GM12878 (cell line): ENCODE data around the gene BCL11A. TPM values are rescaled to one million over a fixed set of nuclear protein-coding genes. Genes with fewer than 3 reads are reported as not detected.

ENCODE experiments used
- ATAC-seq: fragments of 200-7000 bp; cut with Tn5 transposase; 3 replicates; pipeline ENCODE4 v1.9.1; 2020; ENCODE audit warnings: mild to moderate bottlenecking, moderate library complexity
- BruUV-seq: library from RNA; stranded (reverse); fragments of 400-500 nt; replicated peaks from 2 replicates; lab custom pipeline; 2021; lab: Mats Ljungman, UMichigan
- CTCF ChIA-PET: fragments of 300-600 bp; sonication (Branson Sonifier 250); formaldehyde crosslinking; extraction: SDS; loops from one replicate; lab custom pipeline; 2021; ENCODE audit warnings: inconsistent platforms; lab: Yijun Ruan, JAX
- POLR2A ChIA-PET: fragments of 350-600 bp; formaldehyde crosslinking; extraction: SDS; loops from one replicate; lab custom pipeline; 2021; ENCODE audit warnings: inconsistent platforms; lab: Charles Lee
- RAD21 ChIA-PET: fragments of 300-600 bp; sonication (Branson Sonifier 250); formaldehyde crosslinking; loops from one replicate; lab custom pipeline; 2023; ENCODE audit warnings: antibody characterized with exemption; ENCODE audit not compliant: unreplicated experiment; lab: Charles Lee
- SMC1A ChIA-PET: fragments of 300-600 bp; sonication (Branson Sonifier 250); formaldehyde crosslinking; loops from one replicate; lab custom pipeline; 2023; ENCODE audit not compliant: unreplicated experiment, uncharacterized antibody; lab: Charles Lee
- DNase-seq: peaks from one replicate; pipeline ENCODE4 v3.0.0-alpha.2; 2011; ENCODE audit warnings: low read depth, low spot score
- FAIRE-seq: peaks from 3 replicates; lab custom pipeline; 2011; peaks lifted over from hg19 to GRCh38; lab: Jason Lieb, UNC
- H2AFZ ChIP-seq: 2 replicates; pipeline ENCODE4 v1.6.0; 2011; ENCODE audit warnings: low read depth, low read length, control low read depth; ENCODE audit not compliant: control insufficient read depth
- H3K27ac ChIP-seq: 2 replicates; pipeline ENCODE4 v1.5.1; 2011; ENCODE audit warnings: control low read depth; ENCODE audit not compliant: control insufficient read depth, insufficient read depth
- H3K27me3 ChIP-seq, 2 experiments: replicated peaks in 1 of 2; 2 replicates each; pipeline versions ENCODE4 v1.6.0 to v1.6.1; 2011; ENCODE audit warnings: low read length in 1 of 2; ENCODE audit not compliant: control insufficient read depth in 2 of 2, insufficient read depth in 2 of 2
- H3K36me3 ChIP-seq, 2 experiments: 2 replicates each; pipeline ENCODE4 v1.5.1; 2011; ENCODE audit warnings: low read length in 1 of 2; ENCODE audit not compliant: control insufficient read depth in 2 of 2, insufficient read depth in 2 of 2
- H3K4me1 ChIP-seq: 2 replicates; pipeline ENCODE4 v1.6.1; 2011; ENCODE audit warnings: mild to moderate bottlenecking, low read length, moderate library complexity, mixed read lengths; ENCODE audit not compliant: control insufficient read depth, insufficient read depth
- H3K4me2 ChIP-seq: 2 replicates; pipeline ENCODE4 v1.6.0; 2011; ENCODE audit warnings: control low read depth; ENCODE audit not compliant: control insufficient read depth, insufficient read depth
- H3K4me3 ChIP-seq: fragments of 200-600 bp; sonication (generic); 2 replicates; pipeline ENCODE4 v1.5.1; 2016
- H3K79me2 ChIP-seq: 2 replicates; pipeline ENCODE4 v1.6.0; 2011; ENCODE audit warnings: low read length; ENCODE audit not compliant: control insufficient read depth, insufficient read depth
- H3K9ac ChIP-seq: 2 replicates; pipeline ENCODE4 v1.8.0; 2011; ENCODE audit warnings: low read length, control low read depth, mixed read lengths; ENCODE audit not compliant: control insufficient read depth, insufficient read depth
- H3K9me3 ChIP-seq: replicated peaks from 3 replicates; pipeline ENCODE4 v1.5.1; 2011; ENCODE audit warnings: mild to moderate bottlenecking, low read length; ENCODE audit not compliant: control insufficient read depth, insufficient read depth
- H4K20me1 ChIP-seq: 2 replicates; pipeline ENCODE4 v1.6.0; 2011; ENCODE audit not compliant: control insufficient read depth, insufficient read depth
- BCLAF1 ChIP-seq: fragments of 450-650 bp; IDR thresholded peaks from 2 replicates; pipeline ENCODE4 v1.6.1; 2017; ENCODE audit warnings: antibody characterized with exemption, mild to moderate bottlenecking, moderate library complexity
- IKZF2 ChIP-seq, 2 experiments: fragments of 450-650 bp; IDR thresholded peaks; 2 replicates each; pipeline ENCODE4 v1.6.1; 2017; ENCODE audit warnings: mild to moderate bottlenecking in 2 of 2, moderate library complexity in 2 of 2
- RAD21 ChIP-seq: IDR thresholded peaks from 2 replicates; pipeline ENCODE4 v1.6.1; 2011; ENCODE audit warnings: mild to moderate bottlenecking, low read depth, low read length, moderate library complexity; ENCODE audit not compliant: insufficient read depth
- TCF12 ChIP-seq: IDR thresholded peaks from 2 replicates; pipeline ENCODE4 v1.6.1; 2011; ENCODE audit warnings: low read depth, mild to moderate bottlenecking, low read length
- WGBS: methylation state at CpG from one replicate; pipeline ENCODE4 v1.1.6; 2016; ENCODE audit warnings: low lambda C conversion rate; ENCODE audit not compliant: insufficient replicate concordance, insufficient coverage; ENCODE audit errors: missing lambda C conversion rate; 5-methylcytosine and 5-hydroxymethylcytosine counted together
- in situ Hi-C: fragments of 300-500 bp; cut with MboI; formaldehyde crosslinking; loops from 9 replicates; pipeline ENCODE4 v1.14.3; 2018; ENCODE audit warnings: mixed read lengths
- intact Hi-C: fragments of 100-400 bp; cut with micrococcal nuclease; formaldehyde crosslinking; loops from one replicate; pipeline ENCODE4 v1.14.2; 2022; ENCODE audit not compliant: unreplicated experiment
- polyA plus RNA-seq, 11 experiments: library from polyadenylated mRNA; depleted of rRNA in 4 of 11; unstranded in 6 of 11; stranded (reverse) in 5 of 11; fragments of >200 nt; fragmentation: Nextera tagmentation in 4 of 11; fragmentation: Illumina TruSeq in 1 of 11; extraction: Ambion mirVana in 4 of 11; extraction: Trizol in 1 of 11; gene quantifications; 1 replicate in 1 of 11; 2 replicates in 10 of 11; pipeline versions ENCODE4 v1.2.1 to v1.2.3, GENCODE V29; 2011 to 2016; ENCODE audit warnings: inconsistent platforms in 2 of 11, missing spikeins in 2 of 11, low read depth in 1 of 11
- total RNA-seq, 4 experiments: library from RNA; depleted of rRNA in 3 of 4; stranded (reverse); fragments of >200 nt in 3 of 4; fragmentation: Illumina TruSeq in 1 of 4; extraction: Trizol in 1 of 4; gene quantifications; 2 replicates each; pipeline versions ENCODE4 v1.2.1 to v1.2.3, GENCODE V29; 2013 to 2021

BCL11A gene
- total and polyA plus RNA-seq, 10 of the 15 experiments (the other 5 are each of a cell fraction or from before 2014, with no cell fraction given): 7.5 to 26.6 (median 11.1) TPM; not detected in 1

- POLR2A ChIA-PET: no interaction called here
Observed at GRCh38 chr2:60484133-60484645, 69.3 kb downstream of the BCL11A start.

More at GRCh38 chr2:60484133-60484645, 69.3 kb downstream of the BCL11A start:
- no TSS peak for BruUV-seq
- ChIA-PET CTCF (interaction anchor here (0.7 to 1.1 kb wide), 2 partner anchors 11 to 66 kb away, joined by 4 read pairs; no protein-coding TSS in a partner anchor), RAD21 (no interaction called here), SMC1A (interaction anchor here (1.3 kb wide), 1 partner anchor 68 kb away, joined by 3 read pairs; no protein-coding TSS in a partner anchor)
- Histone ChIP-seq H3K4me3 (peak overlapping the region; percentile 47; the same call in 1 of the 2 replicates), H3K4me1 (peaks cover 55% of the 10 kb centered on the region), H3K36me3 (peaks cover 0 to 10% of the 10 kb centered on the region in 2 experiments; a peak in 2 of 4 replicates), H3K4me2 (peak overlapping the region; percentile 39), H3K27ac (peak overlapping the region; percentile 29), H3K9me3 (no peaks in the 10 kb centered on the region), H4K20me1 (no peaks in the 10 kb centered on the region), H3K9ac (0 out of 2 replicates have a peak overlapping the region, but pooled peaks have one; percentile 1), H3K79me2 (peaks cover 45% of the 10 kb centered on the region), H2AFZ (no peak overlapping the region), H3K27me3 (no peaks in the 10 kb centered on the region)
- 0 out of 2 replicates have a peak, but pooled peaks have one; percentile 10 for TF ChIP-seq RAD21
- 0 out of 2 replicates have a peak, but pooled peaks have one; percentile 10 for TF ChIP-seq TCF12
- TF ChIP-seq BCLAF1: no peak
- TF ChIP-seq IKZF2 (IDR thresholded peaks at IDR 0.05): 0 out of 4 replicates have a peak, but pooled peaks of 1 of the 2 experiments have one; percentile 29
- no peak for DNase-seq
- 6% methylated on average over 7 of the region's 7 CpGs for whole genome bisulfite sequencing
- intact Hi-C loops (no loop called here), in situ Hi-C loops (no loop called here)
- ATAC-seq: peak; percentile 51
- no peak for FAIRE-seq
